B cell (primary cell): ENCODE measurements around the gene SMARCE1. TPM values are rescaled to one million over a fixed set of nuclear protein-coding genes. Genes with fewer than 3 reads are reported as not detected.
A peak's percentile ranks its signal among the peaks of the same experiment; 100 is the strongest.

Experiments
- ATAC-seq: fragments of 200-7000 bp; cut with Tn5 transposase; one replicate; pipeline ENCODE4 v1.10.0; 2021; ENCODE audit warnings: low read depth, mild to moderate bottlenecking, moderate number of reproducible peaks, moderate library complexity
- CTCF ChIA-PET: fragments of 350-600 bp; sonication (Branson Sonifier 250); formaldehyde crosslinking; loops from one replicate; lab custom pipeline; 2021; ENCODE audit warnings: antibody characterized with exemption, inconsistent platforms; lab: Charles Lee
- POLR2A ChIA-PET: fragments of 350-600 bp; sonication (Branson Sonifier 250); formaldehyde crosslinking; loops from one replicate; lab custom pipeline; 2021; ENCODE audit warnings: antibody characterized with exemption; lab: Charles Lee
- DNase-seq: peaks from one replicate; pipeline ENCODE4 v3.0.0; 2013
- H2AFZ ChIP-seq: 2 replicates; pipeline ENCODE4 v1.6.1; 2012; ENCODE audit warnings: mild to moderate bottlenecking, low read depth, low read length; ENCODE audit not compliant: insufficient read depth, poor library complexity, severe bottlenecking
- H3K27ac ChIP-seq, 2 donors: 1 replicate in 1 of 2; 2 replicates in 1 of 2; pipeline ENCODE4 v1.5.1; 2012 to 2013; ENCODE audit warnings: low read length in 2 of 2, mild to moderate bottlenecking in 2 of 2, moderate library complexity in 1 of 2
- H3K27me3 ChIP-seq, 4 experiments: fragments of 200-600 bp in 1 of 4; sonication (generic) in 1 of 4; replicated peaks in 1 of 4; 1 replicate in 2 of 4; 2 replicates in 2 of 4; pipeline versions ENCODE4 v1.6.1 to v1.7.0; 2013 to 2016; ENCODE audit warnings: low read length in 3 of 4, mild to moderate bottlenecking in 2 of 4, mixed read lengths in 1 of 4, moderate library complexity in 1 of 4; ENCODE audit not compliant: insufficient read depth in 4 of 4, control insufficient read depth in 3 of 4; ENCODE audit errors: control extremely low read depth in 1 of 4
- H3K36me3 ChIP-seq, 2 experiments: replicated peaks in 1 of 2; 1 replicate in 1 of 2; 2 replicates in 1 of 2; pipeline versions ENCODE4 v1.6.1 to v1.7.1; 2013; ENCODE audit warnings: low read length in 1 of 2; ENCODE audit not compliant: insufficient read depth in 2 of 2, control insufficient read depth in 1 of 2; ENCODE audit errors: control extremely low read depth in 1 of 2, extremely low read depth in 1 of 2
- H3K4me1 ChIP-seq, 2 donors: fragments of 200-600 bp in 1 of 2; sonication (generic) in 1 of 2; 1 replicate in 1 of 2; 2 replicates in 1 of 2; pipeline versions ENCODE4 v1.5.1 to v1.6.1; 2013 to 2017; ENCODE audit warnings: low read length in 2 of 2; ENCODE audit not compliant: control insufficient read depth in 2 of 2, insufficient read depth in 2 of 2
- H3K4me2 ChIP-seq: replicated peaks from 2 replicates; pipeline ENCODE3; 2012; ENCODE audit warnings: mild to moderate bottlenecking, low read depth, low read length; ENCODE audit not compliant: poor library complexity, severe bottlenecking
- H3K4me3 ChIP-seq, 5 experiments: fragments of 200-600 bp in 1 of 5; sonication (generic) in 1 of 5; 1 replicate in 3 of 5; 2 replicates in 2 of 5; pipeline versions ENCODE4 v1.5.1 to v1.7.0; 2011 to 2016; ENCODE audit warnings: low read length in 4 of 5, mild to moderate bottlenecking in 4 of 5, low read depth in 2 of 5, control low read depth in 1 of 5, moderate library complexity in 1 of 5; ENCODE audit not compliant: insufficient read depth in 1 of 5; ENCODE audit errors: control extremely low read depth in 1 of 5, extremely low read depth in 1 of 5
- H3K79me2 ChIP-seq: fragments of 200-600 bp; sonication (generic); one replicate; pipeline ENCODE4 v1.6.0; 2016; ENCODE audit warnings: low read length; ENCODE audit not compliant: control insufficient read depth, insufficient read depth
- H3K9ac ChIP-seq: fragments of 200-600 bp; sonication (generic); 2 replicates; pipeline ENCODE4 v1.6.1; 2017; ENCODE audit warnings: mild to moderate bottlenecking, low read length, moderate library complexity
- H3K9me3 ChIP-seq, 3 donors: one replicate each; pipeline versions ENCODE4 v1.6.1 to v1.7.1; 2013; ENCODE audit warnings: low read length in 2 of 3; ENCODE audit not compliant: control insufficient read depth in 2 of 3, insufficient read depth in 1 of 3; ENCODE audit errors: control extremely low read depth in 1 of 3
- H4K20me1 ChIP-seq: 2 replicates; pipeline ENCODE4 v1.6.0; 2012; ENCODE audit warnings: mild to moderate bottlenecking, low read length; ENCODE audit not compliant: insufficient read depth, control insufficient read depth, poor library complexity, severe bottlenecking
- H3K27ac Mint-ChIP-seq: one replicate; pipeline ENCODE4 v1.8.0; 2021; ENCODE audit warnings: mixed read lengths
- H3K27me3 Mint-ChIP-seq: one replicate; pipeline ENCODE4 v1.8.0; 2021; ENCODE audit warnings: mixed read lengths
- H3K4me1 Mint-ChIP-seq: one replicate; pipeline ENCODE4 v1.8.0; 2021; ENCODE audit warnings: mixed read lengths
- H3K4me3 Mint-ChIP-seq: one replicate; pipeline ENCODE4 v1.8.0; 2021; ENCODE audit warnings: mixed read lengths
- H3K9me3 Mint-ChIP-seq: one replicate; pipeline ENCODE4 v1.8.0; 2022; ENCODE audit warnings: mixed read lengths; ENCODE audit not compliant: insufficient read depth
- EZH2 ChIP-seq: IDR thresholded peaks from 2 replicates; pipeline ENCODE4 v1.6.1; 2012; ENCODE audit warnings: borderline replicate concordance, low read depth, mild to moderate bottlenecking, moderate library complexity, low read length; ENCODE audit not compliant: insufficient read depth, poor library complexity, severe bottlenecking
- WGBS: methylation state at CpG from one replicate; pipeline ENCODE4 v1.1.5; 2013; ENCODE audit warnings: missing lambda C conversion rate; ENCODE audit not compliant: insufficient coverage; 5-methylcytosine and 5-hydroxymethylcytosine counted together
- intact Hi-C: fragments of 100-400 bp; cut with micrococcal nuclease; formaldehyde crosslinking; loops from one replicate; pipeline ENCODE4 v1.10.0; 2022
- polyA plus RNA-seq: library from polyadenylated mRNA; depleted of rRNA; stranded (reverse); fragments of >200 nt; gene quantifications from 2 replicates; pipeline ENCODE4 v1.2.3, GENCODE V29; 2012
- total RNA-seq, 2 donors: library from RNA; stranded (reverse); fragments of 120-200 nt in 1 of 2; gene quantifications; 1 replicate in 1 of 2; 2 replicates in 1 of 2; pipeline versions ENCODE4 v1.2.3 to v1.2.4, GENCODE V29; 2013 to 2022
- TF ChIP-seq, protein P1 (sequence below): fragments of 200-600 bp; IDR thresholded peaks from one replicate; pipeline ENCODE4 v1.8.0; 2022; ENCODE audit warnings: antibody characterized with exemption, mild to moderate bottlenecking

The SMARCE1 gene
- total and polyA plus RNA-seq, 2 donors (not counting 1 experiment from before 2014, with no cell fraction given) = 19.9 to 128 TPM

DNA sequence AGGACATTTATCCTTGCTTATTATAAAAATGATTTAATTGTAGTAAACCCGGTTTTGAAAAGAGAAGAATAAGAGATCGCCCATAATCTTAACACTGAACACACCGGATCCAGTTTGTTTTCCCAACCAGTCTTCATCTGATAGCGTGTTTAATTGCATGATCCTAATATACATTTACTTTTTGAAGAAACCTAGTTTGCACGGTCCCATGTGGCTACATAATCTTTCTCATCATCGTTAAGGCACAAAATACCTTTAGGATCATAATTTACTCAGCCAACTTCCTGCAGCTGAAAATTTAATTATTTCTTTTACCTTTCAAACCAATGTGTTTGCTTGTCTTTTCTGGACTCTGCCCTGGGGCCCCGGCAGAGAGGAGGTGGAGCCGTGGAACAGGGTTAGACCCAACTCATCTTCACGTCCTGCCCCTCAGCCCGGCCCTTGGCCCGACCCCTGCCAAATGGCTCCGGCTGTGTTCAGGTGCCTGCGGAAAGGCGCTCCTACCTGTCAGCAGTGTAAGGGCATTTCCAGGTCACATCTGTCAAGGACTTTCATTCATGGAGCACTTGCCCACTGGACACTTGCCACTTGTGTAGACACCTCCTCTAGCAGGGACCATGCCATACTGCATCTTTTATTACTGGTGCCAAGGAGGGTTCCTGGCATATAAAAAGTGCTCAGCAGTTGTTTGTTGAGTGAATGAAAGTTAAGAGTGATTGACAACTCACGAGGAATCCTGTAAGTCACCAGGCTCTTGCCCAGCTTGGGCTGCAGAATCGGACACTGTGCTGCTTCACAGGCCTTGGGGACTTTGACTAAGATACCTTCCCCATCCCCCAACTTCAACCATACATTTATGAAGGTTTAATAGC lies 28.6 kb downstream of the SMARCE1 start:
- Histone ChIP-seq H3K4me3 (peak overlapping the region in 1 of 5 experiments; percentile 62), H2AFZ (no peak overlapping the region), H3K4me2 (peak overlapping the region; percentile 77), H3K27ac (no peak overlapping the region), H3K4me1 (peaks cover 76% of the 10 kb centered on the region in 2 donors), H3K27me3 (no peaks in the 10 kb centered on the region), H4K20me1 (no peaks in the 10 kb centered on the region), H3K79me2 (peaks cover 6% of the 10 kb centered on the region), H3K9me3 (no peaks in the 10 kb centered on the region), H3K36me3 (no peaks in the 10 kb centered on the region), H3K9ac (peak overlapping the region; percentile 66)
- H3K9me3 Mint-ChIP-seq = no peaks in the 10 kb centered on the region
- intact Hi-C loops = loop anchor here (5.0 kb wide), 2 partner anchors 202 to 257 kb away; partner anchors contain the start of genes GJD3 and TOP2A
- TF ChIP-seq, protein P1, sequence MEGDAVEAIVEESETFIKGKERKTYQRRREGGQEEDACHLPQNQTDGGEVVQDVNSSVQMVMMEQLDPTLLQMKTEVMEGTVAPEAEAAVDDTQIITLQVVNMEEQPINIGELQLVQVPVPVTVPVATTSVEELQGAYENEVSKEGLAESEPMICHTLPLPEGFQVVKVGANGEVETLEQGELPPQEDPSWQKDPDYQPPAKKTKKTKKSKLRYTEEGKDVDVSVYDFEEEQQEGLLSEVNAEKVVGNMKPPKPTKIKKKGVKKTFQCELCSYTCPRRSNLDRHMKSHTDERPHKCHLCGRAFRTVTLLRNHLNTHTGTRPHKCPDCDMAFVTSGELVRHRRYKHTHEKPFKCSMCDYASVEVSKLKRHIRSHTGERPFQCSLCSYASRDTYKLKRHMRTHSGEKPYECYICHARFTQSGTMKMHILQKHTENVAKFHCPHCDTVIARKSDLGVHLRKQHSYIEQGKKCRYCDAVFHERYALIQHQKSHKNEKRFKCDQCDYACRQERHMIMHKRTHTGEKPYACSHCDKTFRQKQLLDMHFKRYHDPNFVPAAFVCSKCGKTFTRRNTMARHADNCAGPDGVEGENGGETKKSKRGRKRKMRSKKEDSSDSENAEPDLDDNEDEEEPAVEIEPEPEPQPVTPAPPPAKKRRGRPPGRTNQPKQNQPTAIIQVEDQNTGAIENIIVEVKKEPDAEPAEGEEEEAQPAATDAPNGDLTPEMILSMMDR = no peak
- TF ChIP-seq EZH2 = no peak
- no peaks in the 10 kb centered on the region for H3K27me3 Mint-ChIP-seq
- no peak overlapping the region for H3K27ac Mint-ChIP-seq
- ATAC-seq (no peak), DNase-seq (no peak)
- H3K4me1 Mint-ChIP-seq = peaks cover 73% of the 10 kb centered on the region
- H3K4me3 Mint-ChIP-seq = peak overlapping the region; percentile 10
- CTCF ChIA-PET = interaction anchor here (0.6 to 11.9 kb wide), 29 partner anchors 8 to 1047 kb away, joined by 3 to 634 read pairs (median 5); partner anchors contain the start of genes CCR7, IGFBP4 and SMARCE1
- WGBS = 88% methylated on average over 10 of the region's 16 CpGs
- POLR2A ChIA-PET = interaction anchor here (0.7 to 2.2 kb wide), 4 partner anchors 24 to 66 kb away, joined by 3 to 10 read pairs (median 6); partner anchors contain the start of gene SMARCE1
